HS-5 (cell line): ENCODE measurements around the gene KCNJ2.

Experiments
- DNase-seq: peaks from one replicate; pipeline ENCODE4 v3.0.0-alpha.2; 2012; ENCODE audit warnings: low read depth

The KCNJ2 gene

GRCh38 chr17:70159980-70160379, 9.4 kb upstream of the KCNJ2 start:
- DNase-seq: no peak

GRCh38 chr17:70161519-70161918, 7.8 kb upstream of the KCNJ2 start:
- no peak for DNase-seq

GRCh38 chr17:70165383-70165782, 3.9 kb upstream of the KCNJ2 start:
- no peak for DNase-seq

GRCh38 chr17:70166615-70167014, 2.7 kb upstream of the KCNJ2 start:
- no peak for DNase-seq

GRCh38 chr17:70168044-70168976, 1.0 kb upstream of the KCNJ2 start:
- DNase-seq: no peak

GRCh38 chr17:70169709-70170597, 621 bp downstream of the KCNJ2 start:
- DNase-seq: no peak

- no peak for DNase-seq
These were observed 1.8 kb downstream of the KCNJ2 start for GRCh38 chr17:70171159-70171558.

- DNase-seq: no peak
These were observed 3.1 kb downstream of the KCNJ2 start for GRCh38 chr17:70172449-70172848.

GRCh38 chr17:70172923-70173322, 3.6 kb downstream of the KCNJ2 start:
- DNase-seq: no peak

GRCh38 chr17:70173681-70174080, 4.3 kb downstream of the KCNJ2 start:
- DNase-seq: no peak

GRCh38 chr17:70181376-70181775, 12.0 kb downstream of the KCNJ2 start:
- DNase-seq: no peak

GRCh38 chr17:70181866-70182265, 12.5 kb downstream of the KCNJ2 start:
- DNase-seq: no peak

GRCh38 chr17:70183508-70183907, 14.2 kb downstream of the KCNJ2 start:
- no peak for DNase-seq

GRCh38 chr17:70184207-70184606, 14.9 kb downstream of the KCNJ2 start:
- DNase-seq: no peak

- no peak for DNase-seq
These were observed 15.4 kb downstream of the KCNJ2 start for GRCh38 chr17:70184770-70185169.

- DNase-seq: no peak
These were observed 16.0 kb downstream of the KCNJ2 start for GRCh38 chr17:70185285-70185684.

GRCh38 chr17:70187383-70187782, 18.1 kb downstream of the KCNJ2 start:
- no peak for DNase-seq

GRCh38 chr17:70190959-70191805, 21.9 kb downstream of the KCNJ2 start:
- no peak for DNase-seq

- no peak for DNase-seq
These were observed 25.8 kb downstream of the KCNJ2 start for GRCh38 chr17:70195091-70195490.

GRCh38 chr17:70201872-70202419, 32.6 kb downstream of the KCNJ2 start:
- no peak for DNase-seq

GRCh38 chr17:70202840-70203239, 33.5 kb downstream of the KCNJ2 start:
- DNase-seq: no peak

GRCh38 chr17:70204431-70204830, 35.1 kb downstream of the KCNJ2 start:
- no peak for DNase-seq
